ENCODE results near the gene ARHGAP40.

ARHGAP40 gene

GRCh38 chr20:38667417-38667956, 65.9 kb downstream of the ARHGAP40 start:
- Histone ChIP-seq H3K27ac (no peak overlapping the region), H3K27me3 (replicated peaks) (peaks cover 6% of the 10 kb centered on the region), H3K36me3 (replicated peaks) (no peaks in the 10 kb centered on the region), H3K4me3 (ENCODE audit: low read depth, low read length) (no peak overlapping the region)
- TF ChIP-seq CTCF (IDR thresholded peaks at IDR 0.05; ENCODE audit: low read depth, low read length, missing control alignments), result no peak
- in situ Hi-C loops (cut with HindIII; ENCODE audit: low pct_ligation_motif_present, low sequenced_read_pairs), result no loop called here
- DNase-seq, result no peak

GRCh38 chr20:38669688-38670087, 68.1 kb downstream of the ARHGAP40 start:
- H3K4me3 ChIP-seq (ENCODE audit: low read depth, low read length), result no peak overlapping the region
- TF ChIP-seq CTCF (IDR thresholded peaks at IDR 0.05; ENCODE audit: low read depth, low read length, missing control alignments), result no peak
- H3K27ac ChIP-seq, result no peak overlapping the region
- no peaks in the 10 kb centered on the region for H3K36me3 ChIP-seq (replicated peaks)
- no peak for DNase-seq
- H3K27me3 ChIP-seq (replicated peaks), result peaks cover 6% of the 10 kb centered on the region
- in situ Hi-C loops (cut with HindIII; ENCODE audit: low pct_ligation_motif_present, low sequenced_read_pairs), result no loop called here

- Histone ChIP-seq H3K36me3 (replicated peaks) (no peaks in the 10 kb centered on the region), H3K27me3 (replicated peaks) (peaks cover 3% of the 10 kb centered on the region), H3K4me3 (ENCODE audit: low read depth, low read length) (no peak overlapping the region), H3K27ac (no peak overlapping the region)
- DNase-seq, result no peak
- in situ Hi-C loops (cut with HindIII; ENCODE audit: low pct_ligation_motif_present, low sequenced_read_pairs), result no loop called here
- TF ChIP-seq CTCF (IDR thresholded peaks at IDR 0.05; ENCODE audit: low read depth, low read length, missing control alignments), result no peak
Observed at GRCh38 chr20:38670786-38671185, 69.2 kb downstream of the ARHGAP40 start.

GRCh38 chr20:38671186-38671585, 69.6 kb downstream of the ARHGAP40 start:
- in situ Hi-C loops (cut with HindIII; ENCODE audit: low pct_ligation_motif_present, low sequenced_read_pairs), result no loop called here
- no peaks in the 10 kb centered on the region for H3K27me3 ChIP-seq (replicated peaks)

GRCh38 chr20:38671701-38672292, 70.2 kb downstream of the ARHGAP40 start:
- H3K36me3 ChIP-seq (replicated peaks), result no peaks in the 10 kb centered on the region
- H3K4me3 ChIP-seq (ENCODE audit: low read depth, low read length), result no peak overlapping the region
- H3K27ac ChIP-seq, result no peak overlapping the region
- in situ Hi-C loops (cut with HindIII; ENCODE audit: low pct_ligation_motif_present, low sequenced_read_pairs), result no loop called here
- no peaks in the 10 kb centered on the region for H3K27me3 ChIP-seq (replicated peaks)
- no peak for DNase-seq
- no peak for TF ChIP-seq CTCF (IDR thresholded peaks at IDR 0.05; ENCODE audit: low read depth, low read length, missing control alignments)

More at GRCh38 chr20:38671186-38671585, 69.6 kb downstream of the ARHGAP40 start:
- no peak for DNase-seq
- no peak overlapping the region for H3K4me3 ChIP-seq (ENCODE audit: low read depth, low read length)
- H3K27ac ChIP-seq, result no peak overlapping the region
- H3K36me3 ChIP-seq (replicated peaks), result no peaks in the 10 kb centered on the region
- no peak for TF ChIP-seq CTCF (IDR thresholded peaks at IDR 0.05; ENCODE audit: low read depth, low read length, missing control alignments)

- DNase-seq, result no peak
- in situ Hi-C loops (cut with HindIII; ENCODE audit: low pct_ligation_motif_present, low sequenced_read_pairs), result no loop called here
- H3K36me3 ChIP-seq (replicated peaks), result no peaks in the 10 kb centered on the region
- no peaks in the 10 kb centered on the region for H3K27me3 ChIP-seq (replicated peaks)
- no peak overlapping the region for H3K4me3 ChIP-seq (ENCODE audit: low read depth, low read length)
- no peak overlapping the region for H3K27ac ChIP-seq
- TF ChIP-seq CTCF (IDR thresholded peaks at IDR 0.05; ENCODE audit: low read depth, low read length, missing control alignments), result no peak
Observed at GRCh38 chr20:38672504-38672903, 70.9 kb downstream of the ARHGAP40 start.
